ENCODE results near the gene VPS8.

DNA sequence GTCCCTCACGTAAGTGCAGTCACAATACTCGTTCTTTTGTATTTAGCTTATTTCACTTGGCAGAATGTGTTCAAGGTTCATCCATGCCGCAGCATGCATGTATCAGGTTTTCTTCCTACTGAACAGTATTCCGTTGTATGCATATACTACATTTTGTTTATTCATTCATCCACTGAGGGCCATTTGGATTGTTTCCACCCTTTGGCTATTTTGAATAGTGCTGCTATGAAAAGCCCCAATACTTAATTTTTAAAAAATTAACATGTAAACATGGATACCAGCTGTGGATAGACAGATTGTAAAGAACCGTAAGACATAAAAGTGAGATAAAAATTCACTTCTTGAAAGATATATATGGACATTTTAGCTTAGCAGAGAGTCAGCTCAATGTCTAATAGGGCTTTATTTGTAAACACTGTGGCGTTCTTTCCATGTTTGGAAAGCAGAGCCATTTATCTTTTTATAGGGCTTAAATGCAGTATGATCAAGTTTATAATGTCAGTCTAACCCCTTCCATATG is 115.9 kb downstream of the VPS8 start:
- TF ChIP-seq, protein P1, sequence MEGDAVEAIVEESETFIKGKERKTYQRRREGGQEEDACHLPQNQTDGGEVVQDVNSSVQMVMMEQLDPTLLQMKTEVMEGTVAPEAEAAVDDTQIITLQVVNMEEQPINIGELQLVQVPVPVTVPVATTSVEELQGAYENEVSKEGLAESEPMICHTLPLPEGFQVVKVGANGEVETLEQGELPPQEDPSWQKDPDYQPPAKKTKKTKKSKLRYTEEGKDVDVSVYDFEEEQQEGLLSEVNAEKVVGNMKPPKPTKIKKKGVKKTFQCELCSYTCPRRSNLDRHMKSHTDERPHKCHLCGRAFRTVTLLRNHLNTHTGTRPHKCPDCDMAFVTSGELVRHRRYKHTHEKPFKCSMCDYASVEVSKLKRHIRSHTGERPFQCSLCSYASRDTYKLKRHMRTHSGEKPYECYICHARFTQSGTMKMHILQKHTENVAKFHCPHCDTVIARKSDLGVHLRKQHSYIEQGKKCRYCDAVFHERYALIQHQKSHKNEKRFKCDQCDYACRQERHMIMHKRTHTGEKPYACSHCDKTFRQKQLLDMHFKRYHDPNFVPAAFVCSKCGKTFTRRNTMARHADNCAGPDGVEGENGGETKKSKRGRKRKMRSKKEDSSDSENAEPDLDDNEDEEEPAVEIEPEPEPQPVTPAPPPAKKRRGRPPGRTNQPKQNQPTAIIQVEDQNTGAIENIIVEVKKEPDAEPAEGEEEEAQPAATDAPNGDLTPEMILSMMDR (IDR thresholded peaks at IDR 0.05): no peak
- TF ChIP-seq POLR2A (IDR thresholded peaks at IDR 0.05): no peak
